ENCODE results near the gene SPTSSB.

The SPTSSB gene

GRCh38 chr3:161305095-161305991 lies 66.0 kb downstream of the SPTSSB start:
- no peak overlapping the region for H3K4me3 ChIP-seq (ENCODE audit: control insufficient read depth, low read depth, low read length)
- TF ChIP-seq CTCF (conservative IDR thresholded peaks at IDR 0.05; ENCODE audit: control insufficient read depth, insufficient read depth, low read depth, low read length), result peak; percentile 82
- DNase-seq (ENCODE audit: low read depth), result peak; percentile 47

- H3K4me3 ChIP-seq (ENCODE audit: control insufficient read depth, low read depth, low read length), result no peak overlapping the region
- no peak for TF ChIP-seq CTCF (conservative IDR thresholded peaks at IDR 0.05; ENCODE audit: control insufficient read depth, insufficient read depth, low read depth, low read length)
Measured at GRCh38 chr3:161296814-161297213, 74.5 kb downstream of the SPTSSB start.

GRCh38 chr3:161295325-161295724 lies 76.0 kb downstream of the SPTSSB start:
- DNase-seq (ENCODE audit: low read depth), result peak; percentile 19
- no peak for TF ChIP-seq CTCF (conservative IDR thresholded peaks at IDR 0.05; ENCODE audit: control insufficient read depth, insufficient read depth, low read depth, low read length)
- H3K4me3 ChIP-seq (ENCODE audit: control insufficient read depth, low read depth, low read length), result no peak overlapping the region

More at GRCh38 chr3:161296814-161297213, 74.5 kb downstream of the SPTSSB start:
- DNase-seq (ENCODE audit: low read depth), result no peak
